ENCODE data around the gene RPS13.
"Not testable (repeated sequence)": the region's sequence is repeated elsewhere in the genome, so short reads cannot be mapped to it uniquely, and the experiment has no call there.

RPS13 gene

DNA sequence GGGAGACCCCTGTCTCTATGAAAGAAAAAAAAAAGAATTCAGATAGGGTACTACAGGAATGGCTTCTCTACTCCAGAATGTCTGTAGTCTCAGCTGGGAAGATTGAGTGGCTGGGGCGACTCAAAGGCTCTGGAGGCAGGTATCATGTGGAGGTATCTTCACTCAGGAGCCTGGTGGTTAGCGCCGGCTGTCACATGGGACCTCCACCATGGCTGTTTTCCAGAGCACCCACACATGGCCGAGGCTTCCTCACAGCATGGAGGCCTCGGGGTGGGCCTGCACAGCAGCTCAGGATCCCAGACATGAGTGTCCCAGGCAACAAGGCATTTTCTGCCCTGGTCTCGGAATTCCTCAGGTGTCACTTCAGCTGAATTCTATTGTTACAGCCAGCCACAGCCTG lies 10.1 kb downstream of the RPS13 start:
- peaks cover 2% of the 10 kb centered on the region for H3K36me3 Mint-ChIP-seq (ENCODE audit: low read depth)

GRCh38 chr11:17066691-17067090 lies 10.8 kb downstream of the RPS13 start:
- peaks cover 2% of the 10 kb centered on the region for H3K36me3 Mint-ChIP-seq (ENCODE audit: low read depth)
- H3K4me1 Mint-ChIP-seq (ENCODE audit: low read depth): no peaks in the 10 kb centered on the region
- H3K27ac Mint-ChIP-seq: no peak overlapping the region
- no peak overlapping the region for H3K4me3 Mint-ChIP-seq
- no peaks in the 10 kb centered on the region for H3K9me3 Mint-ChIP-seq
- H3K27me3 Mint-ChIP-seq (ENCODE audit: low read depth): no peaks in the 10 kb centered on the region

More for the DNA sequence above, 10.1 kb downstream of the RPS13 start:
- Mint-ChIP-seq H3K27me3 (ENCODE audit: low read depth) (no peaks in the 10 kb centered on the region), H3K4me3 (no peak overlapping the region), H3K4me1 (ENCODE audit: low read depth) (no peaks in the 10 kb centered on the region), H3K9me3 (no peaks in the 10 kb centered on the region), H3K27ac (no peak overlapping the region)

- Mint-ChIP-seq H3K4me1 (ENCODE audit: low read depth) (no peaks in the 10 kb centered on the region), H3K27ac (no peak overlapping the region), H3K27me3 (ENCODE audit: low read depth) (peaks cover 5% of the 10 kb centered on the region), H3K9me3 (no peaks in the 10 kb centered on the region), H3K36me3 (ENCODE audit: low read depth) (no peaks in the 10 kb centered on the region), H3K4me3 (no peak overlapping the region)
Observed at GRCh38 chr11:17063171-17064002, 14.1 kb downstream of the RPS13 start.

DNA sequence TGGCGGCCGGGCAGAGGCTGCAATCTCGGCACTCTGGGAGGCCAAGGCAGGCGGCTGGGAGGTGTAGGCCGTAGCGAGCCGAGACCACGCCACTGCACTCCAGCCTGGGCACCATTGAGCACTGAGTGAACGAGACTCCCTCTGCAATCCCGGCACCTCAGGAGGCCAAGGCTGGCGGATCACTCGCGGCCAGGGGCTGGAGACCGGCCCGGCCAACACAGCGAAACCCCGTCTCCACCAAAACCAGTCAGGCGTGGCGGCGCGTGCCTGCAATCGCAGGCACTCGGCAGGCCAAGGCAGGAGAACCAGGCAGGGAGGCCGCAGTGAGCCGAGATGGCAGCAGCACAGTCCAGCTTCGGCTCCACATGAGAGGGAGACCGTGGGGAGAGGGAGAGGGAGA lies 26.3 kb downstream of the RPS13 start:
- H3K36me3 Mint-ChIP-seq (ENCODE audit: low read depth); H3K27me3 Mint-ChIP-seq (ENCODE audit: low read depth); H3K9me3 Mint-ChIP-seq: not testable (repeated sequence)

DNA sequence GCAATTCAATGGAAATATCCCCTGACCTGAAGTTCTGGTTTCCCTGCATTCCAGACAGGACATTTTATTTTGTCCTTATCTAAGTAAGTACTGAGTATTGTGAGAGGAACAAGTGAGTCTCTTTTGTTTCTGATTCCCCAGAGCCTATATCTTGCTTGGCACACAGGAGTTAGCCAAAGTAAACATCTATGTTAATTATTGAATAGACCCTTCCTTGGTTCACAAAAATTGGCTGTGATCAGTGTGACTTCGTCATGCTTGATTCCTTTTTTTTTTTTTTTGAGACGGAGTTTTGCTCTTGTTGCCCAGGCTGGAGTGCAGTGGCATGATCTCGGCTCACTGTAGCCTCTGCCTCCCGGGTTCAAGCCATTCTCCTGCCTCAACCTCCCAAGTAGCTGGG lies 29.0 kb downstream of the RPS13 start:
- H3K4me3 Mint-ChIP-seq; H3K36me3 Mint-ChIP-seq (ENCODE audit: low read depth); H3K27me3 Mint-ChIP-seq (ENCODE audit: low read depth); H3K9me3 Mint-ChIP-seq; H3K4me1 Mint-ChIP-seq (ENCODE audit: low read depth); H3K27ac Mint-ChIP-seq: not testable (repeated sequence)

More for the DNA sequence above, 26.3 kb downstream of the RPS13 start:
- H3K4me1 Mint-ChIP-seq (ENCODE audit: low read depth); H3K27ac Mint-ChIP-seq; H3K4me3 Mint-ChIP-seq: not testable (repeated sequence)

- Mint-ChIP-seq H3K9me3 (no peaks in the 10 kb centered on the region), H3K27me3 (ENCODE audit: low read depth) (no peaks in the 10 kb centered on the region), H3K4me1 (ENCODE audit: low read depth) (no peaks in the 10 kb centered on the region), H3K4me3 (no peak overlapping the region), H3K36me3 (ENCODE audit: low read depth) (no peaks in the 10 kb centered on the region), H3K27ac (no peak overlapping the region)
Observed at GRCh38 chr11:17046690-17047089, 30.8 kb downstream of the RPS13 start.

- peaks cover 9% of the 10 kb centered on the region for H3K27me3 Mint-ChIP-seq (ENCODE audit: low read depth)
- H3K9me3 Mint-ChIP-seq: no peaks in the 10 kb centered on the region
- H3K4me1 Mint-ChIP-seq (ENCODE audit: low read depth): no peaks in the 10 kb centered on the region
- H3K4me3 Mint-ChIP-seq: no peak overlapping the region
- H3K27ac Mint-ChIP-seq: no peak overlapping the region
- no peaks in the 10 kb centered on the region for H3K36me3 Mint-ChIP-seq (ENCODE audit: low read depth)
Observed at GRCh38 chr11:17036666-17037658, 40.5 kb downstream of the RPS13 start.

DNA sequence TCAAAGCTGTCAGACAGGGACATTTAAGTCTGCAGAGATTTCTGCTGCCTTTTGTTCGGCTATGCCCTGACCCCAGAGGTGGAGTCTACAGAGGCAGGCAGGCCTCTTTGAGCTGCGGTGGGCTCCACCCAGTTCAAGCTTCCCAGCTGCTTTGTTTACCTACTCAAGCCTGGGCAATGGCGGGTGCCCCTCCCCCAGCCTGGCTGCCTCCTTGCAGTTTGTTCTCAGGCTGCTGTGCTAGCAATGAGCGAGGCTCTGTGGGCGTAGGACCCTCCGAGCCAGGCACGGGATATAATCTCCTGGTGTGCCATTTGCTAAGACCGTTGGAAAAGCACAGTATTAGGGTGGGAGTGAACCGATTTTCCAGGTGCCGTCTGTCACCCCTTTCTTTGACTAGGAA lies 43.4 kb downstream of the RPS13 start:
- H3K36me3 Mint-ChIP-seq (ENCODE audit: low read depth); H3K9me3 Mint-ChIP-seq; H3K4me1 Mint-ChIP-seq (ENCODE audit: low read depth); H3K4me3 Mint-ChIP-seq; H3K27ac Mint-ChIP-seq: not testable (repeated sequence)
- peaks cover 15% of the 10 kb centered on the region for H3K27me3 Mint-ChIP-seq (ENCODE audit: low read depth)

- H3K27ac Mint-ChIP-seq: no peak overlapping the region
Observed at GRCh38 chr11:17026487-17027082, 50.9 kb downstream of the RPS13 start.

DNA sequence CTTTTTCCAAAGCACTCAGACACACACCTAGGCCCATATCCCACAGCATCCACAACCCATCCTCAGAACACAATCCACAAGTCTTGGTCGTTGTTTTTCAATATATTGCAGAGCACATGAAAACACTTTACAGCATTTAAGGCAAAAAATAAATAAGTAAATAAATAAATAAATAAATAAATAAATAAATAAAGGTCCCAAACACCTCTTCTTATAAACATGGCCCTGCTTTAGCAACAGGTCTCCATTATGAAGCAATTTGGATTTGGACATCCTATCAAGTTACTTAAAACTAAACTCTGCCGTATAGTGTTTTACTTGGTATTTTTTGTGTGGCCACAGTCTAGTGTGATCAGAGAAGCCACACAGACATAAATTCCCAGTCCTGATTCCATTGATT lies 52.5 kb downstream of the RPS13 start:
- Mint-ChIP-seq H3K4me1 (ENCODE audit: low read depth) (no peaks in the 10 kb centered on the region), H3K36me3 (ENCODE audit: low read depth) (no peaks in the 10 kb centered on the region), H3K4me3 (no peak overlapping the region), H3K9me3 (no peaks in the 10 kb centered on the region), H3K27ac (no peak overlapping the region), H3K27me3 (ENCODE audit: low read depth) (peaks cover 14% of the 10 kb centered on the region)

More at GRCh38 chr11:17026487-17027082, 50.9 kb downstream of the RPS13 start:
- Mint-ChIP-seq H3K4me3 (no peak overlapping the region), H3K36me3 (ENCODE audit: low read depth) (no peaks in the 10 kb centered on the region), H3K4me1 (ENCODE audit: low read depth) (no peaks in the 10 kb centered on the region), H3K9me3 (no peaks in the 10 kb centered on the region), H3K27me3 (ENCODE audit: low read depth) (peaks cover 18% of the 10 kb centered on the region)

Data from T-helper 1 cell treated with Interleukin-12 subunit alpha and Interleukin-12 subunit beta and Interleukin-4 antibody, amounts not matched to agents 30 μg/mL and 1 μg/mL, for 36 hours (primary cell).